NCI-H446 treated with DMSO at 0.1 percent for 48 hours (cell line): ENCODE data around the gene CLEC4A.
"Not testable (repeated sequence)": the region's sequence is repeated elsewhere in the genome, so short reads cannot be mapped to it uniquely, and the experiment has no call there.

Source experiments
- DNase-seq: peaks from one replicate; lab custom pipeline; 2025; lab: John Stamatoyannopoulos, UW

The CLEC4A gene

GRCh38 chr12:8123124-8123912 is at the start of gene CLEC4A:
TSS of gene CLEC4A (plus strand) at chr12:8123617. CDS start at chr12:8123879, 262 bp downstream.
- no peak for DNase-seq

- no peak for DNase-seq
These were observed 47.5 kb upstream of the CLEC4A start for GRCh38 chr12:8075935-8076334.

GRCh38 chr12:8076366-8076765 is 47.1 kb upstream of the CLEC4A start:
- DNase-seq = no peak

- no peak for DNase-seq
These were observed 46.2 kb upstream of the CLEC4A start for GRCh38 chr12:8077207-8077606.

GRCh38 chr12:8078398-8078797 is 45.0 kb upstream of the CLEC4A start:
- DNase-seq = peak; percentile 13

GRCh38 chr12:8078916-8079315 is 44.5 kb upstream of the CLEC4A start:
- no peak for DNase-seq

GRCh38 chr12:8080120-8080519 is 43.3 kb upstream of the CLEC4A start:
- DNase-seq = no peak

- no peak for DNase-seq
These were observed 42.0 kb upstream of the CLEC4A start for GRCh38 chr12:8081251-8081920.

- no peak for DNase-seq
These were observed 40.7 kb upstream of the CLEC4A start for GRCh38 chr12:8082808-8083100.

GRCh38 chr12:8084351-8084750 is 39.1 kb upstream of the CLEC4A start:
- not testable (repeated sequence) for DNase-seq

GRCh38 chr12:8087666-8088065 is 35.8 kb upstream of the CLEC4A start:
- no peak for DNase-seq

GRCh38 chr12:8088574-8088973 is 34.8 kb upstream of the CLEC4A start:
- DNase-seq = no peak

GRCh38 chr12:8089277-8089676 is 34.1 kb upstream of the CLEC4A start:
- not testable (repeated sequence) for DNase-seq

GRCh38 chr12:8089716-8090115 is 33.7 kb upstream of the CLEC4A start:
- DNase-seq = no peak

- DNase-seq = no peak
These were observed 30.1 kb upstream of the CLEC4A start for GRCh38 chr12:8093291-8093690.

- DNase-seq = no peak
These were observed 27.0 kb upstream of the CLEC4A start for GRCh38 chr12:8096281-8096915.

GRCh38 chr12:8099235-8099634 is 24.2 kb upstream of the CLEC4A start:
- DNase-seq = no peak

GRCh38 chr12:8108808-8109398 is 14.5 kb upstream of the CLEC4A start:
- peak; percentile 25 for DNase-seq

- DNase-seq = not testable (repeated sequence)
These were observed 10.3 kb upstream of the CLEC4A start for GRCh38 chr12:8113117-8113516.

GRCh38 chr12:8120072-8120713 is 3.2 kb upstream of the CLEC4A start:
- DNase-seq = no peak

- DNase-seq = no peak
These were observed 3.7 kb downstream of the CLEC4A start for GRCh38 chr12:8127138-8127537.
